Activated B cell treated with CpG ODN at 0.5 μM for 24 hours (primary cell): Measurements from ENCODE around the gene EFNA3. TPM values are rescaled to one million over a fixed set of nuclear protein-coding genes. Genes with fewer than 3 reads are reported as not detected.
"Not testable (repeated sequence)": the region's sequence is repeated elsewhere in the genome, so short reads cannot be mapped to it uniquely, and the experiment has no call there.

Source experiments
- ATAC-seq: fragments of 200-7000 bp; cut with Tn5 transposase; one replicate; pipeline ENCODE4 v1.10.0; 2021; ENCODE audit warnings: low read depth, mild to moderate bottlenecking, moderate library complexity
- CTCF ChIA-PET: fragments of 350-600 bp; sonication (Branson Sonifier 250); formaldehyde crosslinking; loops from one replicate; lab custom pipeline; 2021; ENCODE audit warnings: antibody characterized with exemption; lab: Charles Lee
- POLR2A ChIA-PET: fragments of 350-600 bp; sonication (Branson Sonifier 250); formaldehyde crosslinking; loops from one replicate; lab custom pipeline; 2021; ENCODE audit warnings: antibody characterized with exemption; lab: Charles Lee
- DNase-seq: peaks from one replicate; pipeline ENCODE4 v3.0.0; 2022
- H3K27ac Mint-ChIP-seq: one replicate; pipeline ENCODE4 v1.8.0; 2020; ENCODE audit warnings: mixed read lengths
- H3K27me3 Mint-ChIP-seq: one replicate; pipeline ENCODE4 v1.8.0; 2021; ENCODE audit warnings: mixed read lengths
- H3K36me3 Mint-ChIP-seq: one replicate; pipeline ENCODE4 v1.8.0; 2021; ENCODE audit warnings: low read depth, mixed read lengths
- H3K4me1 Mint-ChIP-seq: one replicate; pipeline ENCODE4 v1.8.0; 2021; ENCODE audit warnings: mixed read lengths
- H3K4me3 Mint-ChIP-seq: one replicate; pipeline ENCODE4 v1.8.0; 2020; ENCODE audit warnings: mild to moderate bottlenecking, mixed read lengths
- H3K9me3 Mint-ChIP-seq: one replicate; pipeline ENCODE4 v1.8.0; 2020; ENCODE audit warnings: mixed read lengths
- intact Hi-C: fragments of 100-400 bp; cut with micrococcal nuclease; formaldehyde crosslinking; loops from one replicate; pipeline ENCODE4 v1.15.1; 2024
- total RNA-seq: library from RNA; stranded (reverse); gene quantifications from 2 replicates; pipeline ENCODE4 v1.2.3, GENCODE V29; 2022
- TF ChIP-seq, protein P1 (sequence below): fragments of 200-600 bp; IDR thresholded peaks from one replicate; pipeline ENCODE4 v1.8.0; 2022; ENCODE audit warnings: antibody characterized with exemption, mild to moderate bottlenecking

The EFNA3 gene
- total RNA-seq, 1 donor from 2014 or later: 1.2 TPM

DNA sequence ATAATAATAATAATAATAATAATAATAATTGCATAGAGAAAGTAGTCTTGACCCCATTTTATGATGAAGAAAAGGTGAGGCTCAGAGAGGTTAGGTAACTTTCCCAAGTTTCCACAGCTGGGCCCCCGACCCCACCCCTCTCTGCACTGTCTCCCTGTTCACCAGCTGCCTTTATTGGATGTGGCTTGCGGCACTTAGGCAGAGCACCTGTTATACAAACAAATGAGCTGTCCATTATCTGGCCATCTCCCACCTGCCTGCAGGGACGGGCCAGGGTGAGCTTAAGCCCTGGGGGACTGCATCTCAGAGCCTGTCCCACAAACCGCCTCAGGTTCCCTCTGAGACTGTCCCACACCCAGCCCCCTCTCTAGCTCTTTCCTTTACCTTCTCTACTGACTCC is 39.0 kb downstream of the EFNA3 start:
- no peak overlapping the region for H3K4me3 Mint-ChIP-seq

DNA sequence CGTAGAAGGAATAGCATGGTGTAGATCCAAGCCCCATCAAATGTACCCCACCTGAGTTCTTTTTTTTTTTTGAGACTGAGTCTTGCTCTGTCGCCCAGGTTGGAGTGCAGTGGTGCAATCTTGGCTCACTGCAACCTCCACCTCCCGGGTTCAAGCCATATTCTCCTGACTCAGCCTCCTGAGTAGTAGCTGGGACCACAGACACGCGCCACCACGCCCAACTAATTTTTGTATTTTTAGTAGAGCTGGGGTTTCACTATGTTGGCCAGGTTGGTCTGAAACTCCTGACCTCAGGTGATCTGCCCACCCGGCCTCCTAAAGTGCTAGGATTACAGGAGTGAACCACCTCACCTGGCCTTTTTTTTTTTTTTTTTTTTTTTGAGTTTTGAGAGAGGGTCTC is 39.5 kb downstream of the EFNA3 start:
- H3K4me1 Mint-ChIP-seq, ATAC-seq, DNase-seq, H3K9me3 Mint-ChIP-seq, H3K27ac Mint-ChIP-seq, H3K36me3 Mint-ChIP-seq, intact Hi-C loops, H3K4me3 Mint-ChIP-seq: not testable (repeated sequence)
- POLR2A ChIA-PET: interaction anchor here (0.6 to 0.9 kb wide), 3 partner anchors 17 to 93 kb away, joined by 3 to 4 read pairs (median 3); no protein-coding TSS in a partner anchor
- peaks cover 15% of the 10 kb centered on the region for H3K27me3 Mint-ChIP-seq
- CTCF ChIA-PET: interaction anchor here (0.6 to 0.9 kb wide), 2 partner anchors 27 kb away, joined by 3 read pairs; no protein-coding TSS in a partner anchor

More for the DNA sequence above, 39.0 kb downstream of the EFNA3 start:
- ATAC-seq (no peak), DNase-seq (no peak)
- no peaks in the 10 kb centered on the region for H3K9me3 Mint-ChIP-seq
- POLR2A ChIA-PET: interaction anchor here (0.6 to 0.9 kb wide), 4 partner anchors 17 to 1627 kb away, joined by 3 to 4 read pairs (median 4); no protein-coding TSS in a partner anchor
- no peaks in the 10 kb centered on the region for H3K36me3 Mint-ChIP-seq
- CTCF ChIA-PET: interaction anchor here (0.6 to 0.9 kb wide), 2 partner anchors 26 to 27 kb away, joined by 3 read pairs; no protein-coding TSS in a partner anchor
- no peaks in the 10 kb centered on the region for H3K4me1 Mint-ChIP-seq
- TF ChIP-seq, protein P1, sequence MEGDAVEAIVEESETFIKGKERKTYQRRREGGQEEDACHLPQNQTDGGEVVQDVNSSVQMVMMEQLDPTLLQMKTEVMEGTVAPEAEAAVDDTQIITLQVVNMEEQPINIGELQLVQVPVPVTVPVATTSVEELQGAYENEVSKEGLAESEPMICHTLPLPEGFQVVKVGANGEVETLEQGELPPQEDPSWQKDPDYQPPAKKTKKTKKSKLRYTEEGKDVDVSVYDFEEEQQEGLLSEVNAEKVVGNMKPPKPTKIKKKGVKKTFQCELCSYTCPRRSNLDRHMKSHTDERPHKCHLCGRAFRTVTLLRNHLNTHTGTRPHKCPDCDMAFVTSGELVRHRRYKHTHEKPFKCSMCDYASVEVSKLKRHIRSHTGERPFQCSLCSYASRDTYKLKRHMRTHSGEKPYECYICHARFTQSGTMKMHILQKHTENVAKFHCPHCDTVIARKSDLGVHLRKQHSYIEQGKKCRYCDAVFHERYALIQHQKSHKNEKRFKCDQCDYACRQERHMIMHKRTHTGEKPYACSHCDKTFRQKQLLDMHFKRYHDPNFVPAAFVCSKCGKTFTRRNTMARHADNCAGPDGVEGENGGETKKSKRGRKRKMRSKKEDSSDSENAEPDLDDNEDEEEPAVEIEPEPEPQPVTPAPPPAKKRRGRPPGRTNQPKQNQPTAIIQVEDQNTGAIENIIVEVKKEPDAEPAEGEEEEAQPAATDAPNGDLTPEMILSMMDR: no peak
- H3K27me3 Mint-ChIP-seq: peaks cover 15% of the 10 kb centered on the region
- intact Hi-C loops: no loop called here
- H3K27ac Mint-ChIP-seq: no peak overlapping the region

DNA sequence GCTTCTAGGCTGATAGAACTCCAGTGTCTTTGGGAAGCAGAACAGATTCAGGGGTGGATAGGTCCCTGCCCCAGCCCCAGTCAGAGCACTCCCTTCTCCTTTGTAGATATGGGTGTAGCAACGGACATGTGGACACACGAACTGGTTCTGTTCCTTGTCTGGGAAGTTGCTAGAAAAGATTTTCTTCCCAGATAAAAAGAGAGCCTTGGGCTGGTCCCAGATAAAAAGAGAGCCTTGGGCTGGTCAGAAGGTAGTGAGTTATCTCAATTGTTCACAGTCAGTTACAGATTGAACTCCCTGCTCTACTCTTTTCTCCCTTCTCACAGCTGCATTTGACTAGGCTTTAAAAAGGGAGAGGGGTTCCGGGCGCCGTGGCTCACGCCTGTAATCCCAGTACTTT is 41.6 kb downstream of the EFNA3 start:
- no peaks in the 10 kb centered on the region for H3K9me3 Mint-ChIP-seq
- H3K4me3 Mint-ChIP-seq: no peak overlapping the region
- TF ChIP-seq, protein P1: no peak
- ChIA-PET CTCF (interaction anchor here (0.9 kb wide), 1 partner anchor 29 kb away, joined by 3 read pairs; no protein-coding TSS in a partner anchor), POLR2A (no interaction called here)
- no peak overlapping the region for H3K27ac Mint-ChIP-seq
- intact Hi-C loops: no loop called here
- no peak for ATAC-seq
- no peaks in the 10 kb centered on the region for H3K4me1 Mint-ChIP-seq
- peaks cover 22% of the 10 kb centered on the region for H3K27me3 Mint-ChIP-seq
- DNase-seq: no peak
- no peaks in the 10 kb centered on the region for H3K36me3 Mint-ChIP-seq

DNA sequence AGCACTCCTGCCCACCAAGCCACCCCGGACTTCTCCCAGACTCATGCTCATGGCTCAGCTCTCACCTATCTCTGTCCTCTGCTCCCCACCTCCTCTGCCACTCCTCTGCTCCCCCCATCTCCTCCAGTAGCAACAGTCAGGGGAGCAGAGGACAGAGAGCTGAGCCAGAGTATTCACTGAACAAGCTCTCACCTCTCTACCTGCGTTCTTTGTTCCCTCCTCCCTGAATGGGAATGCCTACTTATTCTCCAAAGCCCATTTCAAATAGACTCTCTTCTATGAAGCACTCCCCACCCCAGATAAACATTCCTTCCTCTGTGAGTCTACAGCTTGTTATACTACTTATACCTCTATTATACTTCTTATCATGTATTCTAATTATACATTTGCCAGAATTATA is 42.6 kb downstream of the EFNA3 start:
- intact Hi-C loops: no loop called here
- ChIA-PET CTCF (interaction anchor here (0.9 to 1.0 kb wide), 2 partner anchors 30 to 46 kb away, joined by 3 read pairs; no protein-coding TSS in a partner anchor), POLR2A (no interaction called here)
- Mint-ChIP-seq H3K4me3 (no peak overlapping the region), H3K27me3 (peaks cover 24% of the 10 kb centered on the region), H3K9me3 (no peaks in the 10 kb centered on the region), H3K36me3 (no peaks in the 10 kb centered on the region), H3K4me1 (peaks cover under 1% of the 10 kb centered on the region), H3K27ac (no peak overlapping the region)
- no peak for DNase-seq
- TF ChIP-seq, protein P1: no peak
- no peak for ATAC-seq

DNA sequence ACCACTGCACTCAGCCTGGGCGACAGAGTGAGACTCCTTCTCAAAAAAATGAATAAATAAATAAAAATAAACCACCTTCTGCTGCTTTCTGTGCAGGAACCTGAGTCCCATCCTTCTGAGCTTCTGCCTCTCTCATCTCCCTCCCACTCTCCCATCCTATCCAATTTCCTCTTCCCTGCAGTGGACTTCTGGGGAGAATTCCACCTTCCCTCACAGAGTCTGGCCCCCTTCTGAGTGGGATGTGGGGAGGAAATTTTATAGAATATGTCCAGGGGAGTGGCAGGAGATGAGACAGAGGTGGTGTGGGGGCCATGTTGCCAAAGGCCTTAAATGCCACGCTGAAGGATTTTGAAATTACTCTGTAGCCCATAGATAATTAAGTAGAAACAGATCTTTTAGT is 43.7 kb downstream of the EFNA3 start:
- Mint-ChIP-seq H3K4me1 (peaks cover 9% of the 10 kb centered on the region), H3K4me3 (no peak overlapping the region), H3K27ac (no peak overlapping the region), H3K27me3 (peaks cover 30% of the 10 kb centered on the region), H3K36me3 (no peaks in the 10 kb centered on the region), H3K9me3 (no peaks in the 10 kb centered on the region)
- DNase-seq: no peak
- ATAC-seq: no peak
- intact Hi-C loops: no loop called here
- TF ChIP-seq, protein P1: no peak
- ChIA-PET CTCF (interaction anchor here (1.0 to 1.2 kb wide), 2 partner anchors 31 to 45 kb away, joined by 3 to 4 read pairs; no protein-coding TSS in a partner anchor), POLR2A (interaction anchor here (0.7 to 1.3 kb wide), 3 partner anchors 13 to 50 kb away, joined by 3 to 6 read pairs (median 4); partner anchors contain the start of gene KRTCAP2)
